GM18868 (cell line): ENCODE measurements around the gene SLC52A1.

Source experiments
- ATAC-seq: cut with Tn5 transposase; IDR thresholded peaks from one replicate; pipeline ENCODE4 v1.9.1; 2021; ENCODE audit warnings: mild to moderate bottlenecking, moderate library complexity; ENCODE audit not compliant: unreplicated experiment

The SLC52A1 gene

DNA sequence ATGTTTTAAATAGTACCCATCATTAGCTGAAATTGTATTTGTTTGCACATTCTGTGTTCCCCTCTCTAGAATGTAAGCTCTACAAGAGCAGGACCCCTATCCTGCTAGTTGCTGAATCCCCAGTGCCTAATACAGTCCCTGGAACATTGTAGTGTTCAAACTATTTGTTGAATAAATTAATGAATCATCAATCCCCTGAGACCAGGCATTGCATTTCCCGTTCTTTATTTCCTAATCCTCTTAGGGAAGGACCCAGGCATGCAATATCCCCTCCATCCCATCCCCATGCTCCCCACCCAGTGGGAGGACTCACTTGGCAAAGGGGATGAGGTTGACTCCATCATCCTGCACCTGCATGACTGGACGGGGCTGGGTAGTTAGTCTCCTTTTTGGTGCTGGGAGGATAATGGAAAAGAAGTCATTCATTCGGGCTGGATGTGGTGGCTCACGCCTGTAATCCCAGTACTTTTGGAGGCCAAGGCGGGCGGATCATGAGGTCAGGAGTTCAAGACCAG lies 41.1 kb downstream of the SLC52A1 start:
- no peak for ATAC-seq

DNA sequence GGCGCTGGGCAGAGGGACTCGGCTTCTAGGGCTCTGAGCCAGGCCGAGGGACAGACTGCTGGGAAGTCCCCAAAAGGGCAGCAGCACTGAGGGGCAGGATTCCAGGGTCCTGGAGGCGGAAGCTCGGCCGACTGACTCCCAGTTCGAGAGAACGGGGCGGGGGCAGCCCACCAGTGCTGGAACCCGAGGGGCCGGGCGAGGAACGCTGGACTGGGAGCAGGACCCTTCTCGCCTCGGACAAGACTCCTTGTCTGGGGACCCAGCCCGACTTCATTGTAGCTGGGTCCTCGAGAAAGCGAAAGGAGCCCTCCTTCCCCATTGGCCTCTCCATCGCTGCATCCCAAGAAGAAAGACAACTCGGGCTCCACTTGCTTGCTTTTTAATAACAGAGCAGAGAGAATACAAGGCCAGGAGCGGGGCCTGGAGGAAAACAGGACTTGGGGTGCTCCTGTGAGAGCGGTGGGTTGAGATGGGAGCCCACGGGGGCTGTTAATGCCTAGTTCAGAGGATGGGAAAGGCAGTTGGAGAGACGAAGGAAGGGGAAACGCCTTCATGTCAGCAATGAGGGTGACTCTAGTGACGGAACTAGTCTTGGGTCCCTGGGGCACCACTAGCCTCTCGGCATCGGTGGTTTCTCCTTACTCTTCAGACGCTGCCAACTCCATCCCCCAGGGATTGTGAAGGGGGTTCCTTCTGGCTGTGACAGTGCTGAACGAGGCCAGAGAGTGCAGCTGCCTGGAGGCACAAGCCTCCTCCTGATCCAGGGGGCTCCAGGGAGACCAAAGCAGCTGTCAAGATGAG lies 47.3 kb downstream of the SLC52A1 start:
- ATAC-seq, result no peak

DNA sequence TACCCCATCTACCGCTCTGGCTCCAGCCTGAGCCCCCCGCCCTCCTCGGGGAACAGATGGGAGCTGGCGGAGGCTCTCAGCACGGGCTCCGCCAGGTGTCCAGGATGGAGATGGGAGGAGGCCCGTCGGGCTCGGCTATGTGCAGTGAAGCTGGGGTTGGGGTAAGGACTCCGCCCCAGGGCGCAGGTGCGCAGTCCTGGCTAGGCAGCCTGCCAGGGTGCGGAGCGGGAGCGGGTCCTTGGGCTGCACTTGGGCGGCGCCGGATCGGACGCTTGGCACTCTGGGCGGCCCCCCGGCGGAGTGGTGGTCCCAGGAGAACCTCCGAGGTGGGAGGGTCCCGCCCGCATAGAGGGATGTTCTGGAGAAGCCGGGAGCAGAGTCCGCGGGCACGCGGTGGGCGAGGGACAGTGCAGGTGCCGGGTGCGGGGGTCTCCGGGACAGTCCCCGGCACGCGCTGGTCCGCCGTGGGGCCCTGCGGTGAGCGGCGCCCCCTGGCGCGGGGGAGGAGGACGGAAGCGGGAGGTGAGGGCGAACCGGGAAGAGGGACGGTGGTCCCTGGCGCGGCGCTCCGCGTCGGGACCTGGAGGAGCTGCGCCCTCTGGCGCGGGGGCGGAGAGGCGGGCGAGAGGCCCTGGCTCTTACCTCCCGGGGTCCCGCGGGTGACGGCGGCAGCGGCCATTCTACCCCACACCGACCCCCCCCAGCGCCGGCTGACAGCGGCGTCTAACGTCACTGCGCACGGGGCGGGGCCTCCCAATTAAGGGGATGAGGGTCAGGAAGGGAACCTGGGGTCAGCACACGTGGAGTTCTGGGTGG lies 48.1 kb downstream of the SLC52A1 start, which contains the start of gene CAMTA2:
TSS of gene CAMTA2 (minus strand) at position 725 of the 816 bp plus-strand sequence. CDS start 1,453 bp downstream, outside the sequence.
- peak; percentile 60 for ATAC-seq

DNA sequence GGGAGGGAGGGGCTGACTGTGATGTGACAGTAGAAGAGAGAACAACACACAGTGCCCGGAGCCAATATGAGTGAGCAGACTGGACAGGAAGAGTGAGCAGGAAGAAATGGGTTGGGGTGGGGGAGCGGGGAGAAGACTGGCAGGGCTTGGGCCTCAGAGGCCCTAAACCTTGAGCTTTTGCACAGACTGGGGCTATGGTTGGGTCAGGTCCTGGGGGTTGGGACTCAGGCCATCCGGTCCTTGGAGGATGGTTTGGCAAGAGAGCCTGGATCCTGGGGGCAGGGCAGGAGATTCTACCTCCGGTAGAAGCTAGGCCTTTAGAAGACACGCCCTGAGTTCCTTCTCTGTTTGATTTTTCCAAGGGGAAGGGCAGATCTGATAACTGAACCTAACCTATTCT lies 48.8 kb downstream of the SLC52A1 start:
- no peak for ATAC-seq
